Measurements from ENCODE around the gene PSMD11. TPM values are rescaled to one million over a fixed set of nuclear protein-coding genes. Genes with fewer than 3 reads are reported as not detected.

Gene PSMD11
- total RNA-seq, 2 experiments from 2014 or later, result 161 to 162 TPM

DNA sequence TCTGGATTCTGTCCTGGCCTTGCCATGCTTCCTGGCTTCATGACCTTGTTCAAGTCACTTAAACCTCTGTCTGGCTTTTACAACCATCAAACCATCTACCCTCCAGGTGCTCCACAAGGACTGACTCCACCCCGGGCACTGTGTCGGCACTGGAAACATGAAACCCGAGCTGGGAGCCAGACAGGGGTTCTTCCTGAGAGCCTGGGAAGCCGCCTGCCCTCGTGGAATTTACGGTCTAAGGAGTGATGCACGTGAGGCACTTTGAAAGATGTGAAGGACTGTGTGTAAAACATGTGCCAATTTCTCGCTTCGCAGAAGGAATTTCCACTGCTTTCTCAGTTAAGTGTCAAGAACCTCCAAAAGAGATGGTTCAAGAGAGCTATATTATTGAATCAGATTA is 54.1 kb downstream of the PSMD11 start:
- H3K36me3 Mint-ChIP-seq, result no peaks in the 10 kb centered on the region
- CTCF ChIA-PET, result interaction anchor here (2.7 kb wide), 1 partner anchor 36 kb away, joined by 10 read pairs; no protein-coding TSS in a partner anchor

DNA sequence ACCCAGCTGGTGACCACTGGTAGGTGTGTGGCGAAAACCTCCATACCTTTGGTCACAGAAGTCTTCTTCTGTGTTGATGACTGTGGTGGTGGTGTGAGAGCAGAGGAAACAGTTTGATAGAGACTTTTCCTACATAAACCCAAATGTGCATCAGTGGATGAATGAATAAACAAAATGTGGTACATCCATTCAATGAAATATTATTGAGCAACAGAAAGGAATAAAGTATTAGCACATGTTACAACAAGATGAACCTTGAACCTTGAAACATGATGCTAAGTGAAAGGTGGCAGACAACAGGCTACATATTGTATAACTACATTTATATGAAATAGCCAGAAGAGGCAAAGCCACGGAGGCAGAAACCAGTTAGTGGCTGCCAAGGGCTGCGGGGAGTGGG is 57.7 kb downstream of the PSMD11 start:
- no peak for DNase-seq
- Mint-ChIP-seq H3K36me3 (no peaks in the 10 kb centered on the region), H3K9me3 (no peaks in the 10 kb centered on the region), H3K27ac (peak overlapping the region; percentile 83), H3K4me3 (no peak overlapping the region), H3K27me3 (no peaks in the 10 kb centered on the region), H3K4me1 (ENCODE audit: low read depth) (peaks cover 57% of the 10 kb centered on the region)
- POLR2A ChIA-PET, result no interaction called here
- intact Hi-C loops (cut with micrococcal nuclease), result loop anchor here (2.0 kb wide), 1 partner anchor 15 kb away; the partner anchor contains the start of gene CDK5R1
- CTCF ChIA-PET, result no interaction called here

More for the DNA sequence above, 54.1 kb downstream of the PSMD11 start:
- Mint-ChIP-seq H3K27ac (no peak overlapping the region), H3K9me3 (no peaks in the 10 kb centered on the region), H3K4me3 (no peak overlapping the region), H3K27me3 (no peaks in the 10 kb centered on the region), H3K4me1 (ENCODE audit: low read depth) (peaks cover 35% of the 10 kb centered on the region)
- POLR2A ChIA-PET, result interaction anchor here (0.6 kb wide), 1 partner anchor 17 kb away, joined by 3 read pairs; no protein-coding TSS in a partner anchor
- intact Hi-C loops (cut with micrococcal nuclease), result no loop called here
- DNase-seq, result no peak

DNA sequence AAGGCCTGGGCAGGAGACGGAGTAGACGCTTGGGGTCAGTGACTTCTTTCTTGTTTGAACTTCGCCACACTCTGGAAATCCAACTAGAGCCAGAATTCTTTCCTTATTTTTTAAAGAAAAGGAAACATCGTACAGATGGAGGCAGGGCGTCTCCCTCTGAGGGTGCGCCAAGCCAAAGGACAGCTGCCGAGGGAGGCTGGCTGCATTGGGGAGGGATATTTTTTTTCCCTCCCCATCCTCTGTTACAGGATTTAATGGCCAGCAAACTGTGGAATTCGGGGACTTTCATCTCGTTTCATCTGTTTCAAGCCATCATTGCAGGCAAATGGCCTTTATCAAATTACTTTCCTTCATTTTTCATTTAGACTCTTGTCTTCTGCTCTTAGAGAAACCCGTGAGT is 58.4 kb downstream of the PSMD11 start:
- ChIA-PET POLR2A (interaction anchor here (1.4 to 2.0 kb wide), 2 partner anchors 15 to 21 kb away, joined by 3 to 10 read pairs; no protein-coding TSS in a partner anchor), CTCF (no interaction called here)
- intact Hi-C loops (cut with micrococcal nuclease), result loop anchor here (1.0 to 2.0 kb wide), 4 partner anchors 11 to 21 kb away; partner anchors contain the start of gene CDK5R1
- no peaks in the 10 kb centered on the region for H3K36me3 Mint-ChIP-seq
- peak overlapping the region; percentile 95 for H3K27ac Mint-ChIP-seq
- no peak overlapping the region for H3K4me3 Mint-ChIP-seq
- H3K27me3 Mint-ChIP-seq, result no peaks in the 10 kb centered on the region
- no peak for DNase-seq
- no peaks in the 10 kb centered on the region for H3K9me3 Mint-ChIP-seq
- H3K4me1 Mint-ChIP-seq (ENCODE audit: low read depth), result peaks cover 63% of the 10 kb centered on the region

DNA sequence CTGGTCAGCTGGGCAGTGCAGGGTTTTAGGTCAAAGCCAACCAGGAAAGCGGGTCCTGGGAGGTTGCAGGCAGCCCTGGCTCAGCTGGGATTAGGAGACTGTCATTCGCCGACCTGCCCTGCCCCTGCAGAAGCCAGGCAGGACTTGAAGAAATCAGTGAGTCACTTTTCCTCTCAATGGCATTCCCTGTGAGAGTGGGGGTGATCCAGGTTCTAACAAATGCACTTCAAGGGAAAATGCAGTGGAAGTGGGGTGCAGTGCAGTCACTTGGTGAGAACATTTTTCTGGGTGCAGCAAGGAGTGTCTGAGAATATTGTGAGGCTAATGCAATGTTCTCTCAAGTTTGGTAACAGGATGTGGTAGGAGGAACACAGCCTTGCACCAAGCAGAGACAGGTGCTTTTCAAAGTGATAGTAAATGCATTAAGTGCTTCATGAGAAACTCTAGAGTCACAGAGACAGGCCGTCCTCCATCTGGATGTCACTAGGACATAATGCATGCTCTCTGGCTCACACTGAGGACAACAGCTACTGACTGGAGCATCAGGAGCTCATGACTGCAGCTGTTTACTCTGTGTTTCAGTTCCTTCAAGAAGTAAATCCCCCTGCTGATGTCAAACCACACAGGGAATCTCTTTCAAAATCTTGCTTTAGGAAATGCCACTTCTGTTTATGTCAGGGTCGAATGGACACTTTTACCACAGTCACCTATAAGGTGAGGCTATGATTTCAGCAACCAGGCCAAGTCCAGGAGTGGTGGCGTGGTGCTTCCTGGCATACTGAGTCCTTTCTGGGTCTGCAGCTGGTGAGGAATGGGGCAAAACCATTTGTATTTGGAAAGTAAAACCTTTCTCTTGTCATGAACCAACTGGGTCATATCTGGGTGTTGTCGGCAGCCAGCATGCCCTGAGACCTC is 59.2 kb downstream of the PSMD11 start:
- peak; percentile 67 for DNase-seq
- POLR2A ChIA-PET, result interaction anchor here (0.6 to 2.0 kb wide), 6 partner anchors 15 to 588 kb away, joined by 3 to 10 read pairs (median 4); no protein-coding TSS in a partner anchor
- H3K9me3 Mint-ChIP-seq, result no peaks in the 10 kb centered on the region
- no peaks in the 10 kb centered on the region for H3K27me3 Mint-ChIP-seq
- H3K27ac Mint-ChIP-seq, result peak overlapping the region; percentile 95
- peak overlapping the region; percentile 52 for H3K4me3 Mint-ChIP-seq
- H3K36me3 Mint-ChIP-seq, result no peaks in the 10 kb centered on the region
- H3K4me1 Mint-ChIP-seq (ENCODE audit: low read depth), result peaks cover 66% of the 10 kb centered on the region
- intact Hi-C loops (cut with micrococcal nuclease), result loop anchor here (1.0 to 2.0 kb wide), 4 partner anchors 12 to 20 kb away; partner anchors contain the start of gene CDK5R1
- CTCF ChIA-PET, result interaction anchor here (0.7 to 1.5 kb wide), 7 partner anchors 13 to 156 kb away, joined by 3 to 9 read pairs (median 4); partner anchors contain the start of genes CDK5R1 and PSMD11

DNA sequence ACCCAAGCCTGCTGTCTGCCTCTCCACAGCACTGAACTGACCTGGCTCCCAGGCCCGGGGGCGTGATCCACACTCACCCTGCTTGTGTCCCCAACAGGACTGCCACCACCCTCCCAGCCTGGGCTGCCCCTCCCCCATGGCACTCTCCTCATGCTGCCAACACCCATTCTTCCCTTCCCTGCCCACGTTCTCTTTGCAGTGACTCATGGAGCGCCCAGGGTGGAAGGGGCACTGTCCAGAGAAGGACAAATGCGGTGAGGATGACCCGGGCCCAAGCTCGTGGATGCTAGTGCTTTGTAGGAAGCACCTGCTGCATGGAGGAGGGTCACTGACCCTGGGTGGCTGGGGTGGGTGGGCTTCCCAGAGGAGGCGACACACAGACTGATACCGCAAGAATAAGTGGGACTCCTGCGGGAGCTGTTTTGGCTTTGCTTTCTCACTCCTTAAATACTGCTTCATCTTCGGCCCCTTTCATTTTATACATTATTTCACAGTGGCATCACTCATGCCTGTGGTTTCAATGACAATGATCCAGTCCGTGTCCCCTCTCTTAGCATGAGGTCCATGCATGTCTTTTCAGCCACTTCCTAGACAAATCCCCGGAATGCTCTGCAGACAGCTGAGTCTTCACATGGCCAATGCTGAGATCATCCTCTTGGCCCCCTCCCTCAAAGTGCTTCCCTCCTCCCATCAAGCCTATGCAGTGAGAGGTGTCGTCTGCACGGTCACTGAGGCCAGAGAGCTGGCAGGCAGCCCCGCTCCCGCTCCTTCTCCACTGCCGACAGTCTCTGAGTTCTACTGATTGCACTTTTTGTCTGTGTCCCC is 60.1 kb downstream of the PSMD11 start:
- Mint-ChIP-seq H3K4me3 (peak overlapping the region; percentile 52), H3K4me1 (ENCODE audit: low read depth) (peaks cover 74% of the 10 kb centered on the region)

DNA sequence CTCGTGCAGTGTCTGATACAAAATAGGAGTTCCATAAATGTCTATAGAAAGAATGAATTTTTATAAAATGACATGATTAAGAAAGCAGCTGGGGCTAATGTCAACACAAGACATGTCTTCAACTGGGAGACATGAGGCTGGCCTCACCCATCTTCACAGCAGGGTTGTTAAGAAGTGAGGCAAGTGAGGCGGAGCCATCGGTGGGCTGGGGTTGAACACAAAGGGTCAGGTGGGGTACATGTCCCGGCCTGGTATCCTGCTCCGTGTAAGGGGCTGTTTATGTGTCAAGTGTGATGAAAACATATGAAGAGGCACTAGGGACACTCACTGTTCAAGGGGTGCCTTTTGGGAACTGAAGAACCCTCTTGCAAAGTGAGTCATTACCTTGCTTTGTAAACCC is 64.6 kb downstream of the PSMD11 start:
- Mint-ChIP-seq H3K9me3 (no peaks in the 10 kb centered on the region), H3K27me3 (no peaks in the 10 kb centered on the region), H3K36me3 (no peaks in the 10 kb centered on the region), H3K4me1 (ENCODE audit: low read depth) (peaks cover 48% of the 10 kb centered on the region), H3K27ac (no peak overlapping the region), H3K4me3 (no peak overlapping the region)
- ChIA-PET CTCF (interaction anchor here (1.2 kb wide), 1 partner anchor 46 kb away, joined by 4 read pairs; no protein-coding TSS in a partner anchor), POLR2A (no interaction called here)
- DNase-seq, result no peak
- intact Hi-C loops (cut with micrococcal nuclease), result no loop called here

More for the DNA sequence above, 60.1 kb downstream of the PSMD11 start:
- DNase-seq, result peak; percentile 55
- Mint-ChIP-seq H3K27ac (peak overlapping the region; percentile 95), H3K36me3 (no peaks in the 10 kb centered on the region), H3K27me3 (no peaks in the 10 kb centered on the region), H3K9me3 (no peaks in the 10 kb centered on the region)
- POLR2A ChIA-PET, result interaction anchor here (0.6 to 2.0 kb wide), 5 partner anchors 15 to 44 kb away, joined by 3 to 10 read pairs (median 3); no protein-coding TSS in a partner anchor
- CTCF ChIA-PET, result interaction anchor here (0.8 to 1.5 kb wide), 5 partner anchors 17 to 155 kb away, joined by 3 to 9 read pairs (median 4); partner anchors contain the start of genes CDK5R1 and PSMD11
- intact Hi-C loops (cut with micrococcal nuclease), result no loop called here

DNA sequence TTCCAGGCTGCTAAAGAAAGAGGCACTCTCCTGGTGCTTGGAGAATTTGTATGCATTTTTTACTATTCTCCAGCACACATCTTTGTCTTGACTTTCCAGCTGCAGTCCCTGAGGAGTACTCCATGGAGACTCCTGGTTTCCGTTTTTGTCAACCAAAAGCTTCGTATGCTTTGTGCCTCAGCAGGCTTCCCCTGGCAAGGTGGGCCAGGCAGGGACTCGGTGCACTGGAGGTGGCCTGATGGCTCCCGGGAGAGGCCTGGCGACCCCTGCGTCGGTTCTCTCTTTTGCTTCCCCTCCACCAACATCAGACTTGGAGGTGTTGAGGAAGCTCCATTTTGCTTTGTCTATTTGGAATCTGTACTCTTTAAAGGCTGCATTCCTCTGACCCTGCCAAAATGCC is 66.2 kb downstream of the PSMD11 start:
- ChIA-PET CTCF (no interaction called here), POLR2A (no interaction called here)
- intact Hi-C loops (cut with micrococcal nuclease), result no loop called here
- no peaks in the 10 kb centered on the region for H3K36me3 Mint-ChIP-seq
- no peaks in the 10 kb centered on the region for H3K27me3 Mint-ChIP-seq
- H3K4me3 Mint-ChIP-seq, result no peak overlapping the region
- no peaks in the 10 kb centered on the region for H3K9me3 Mint-ChIP-seq
- H3K4me1 Mint-ChIP-seq (ENCODE audit: low read depth), result peaks cover 36% of the 10 kb centered on the region
- DNase-seq, result no peak
- no peak overlapping the region for H3K27ac Mint-ChIP-seq

- no peak for DNase-seq
- H3K36me3 Mint-ChIP-seq, result no peaks in the 10 kb centered on the region
- intact Hi-C loops (cut with micrococcal nuclease), result no loop called here
- no peak overlapping the region for H3K27ac Mint-ChIP-seq
- H3K4me3 Mint-ChIP-seq, result no peak overlapping the region
- peaks cover 39% of the 10 kb centered on the region for H3K4me1 Mint-ChIP-seq (ENCODE audit: low read depth)
- no peaks in the 10 kb centered on the region for H3K27me3 Mint-ChIP-seq
- ChIA-PET CTCF (interaction anchor here (1.2 kb wide), 1 partner anchor 50 kb away, joined by 4 read pairs; no protein-coding TSS in a partner anchor), POLR2A (no interaction called here)
- H3K9me3 Mint-ChIP-seq, result no peaks in the 10 kb centered on the region
Observed at GRCh38 chr17:32512328-32512727, 68.0 kb downstream of the PSMD11 start.

GRCh38 chr17:32513579-32513978 is 69.3 kb downstream of the PSMD11 start:
- Mint-ChIP-seq H3K27me3 (no peaks in the 10 kb centered on the region), H3K9me3 (no peaks in the 10 kb centered on the region), H3K27ac (no peak overlapping the region), H3K36me3 (no peaks in the 10 kb centered on the region), H3K4me3 (no peak overlapping the region), H3K4me1 (ENCODE audit: low read depth) (peaks cover 42% of the 10 kb centered on the region)
- intact Hi-C loops (cut with micrococcal nuclease), result no loop called here
- ChIA-PET CTCF (interaction anchor here (1.0 kb wide), 1 partner anchor 69 kb away, joined by 3 read pairs; the partner anchor contains the start of gene PSMD11), POLR2A (no interaction called here)
- DNase-seq, result no peak

DNA sequence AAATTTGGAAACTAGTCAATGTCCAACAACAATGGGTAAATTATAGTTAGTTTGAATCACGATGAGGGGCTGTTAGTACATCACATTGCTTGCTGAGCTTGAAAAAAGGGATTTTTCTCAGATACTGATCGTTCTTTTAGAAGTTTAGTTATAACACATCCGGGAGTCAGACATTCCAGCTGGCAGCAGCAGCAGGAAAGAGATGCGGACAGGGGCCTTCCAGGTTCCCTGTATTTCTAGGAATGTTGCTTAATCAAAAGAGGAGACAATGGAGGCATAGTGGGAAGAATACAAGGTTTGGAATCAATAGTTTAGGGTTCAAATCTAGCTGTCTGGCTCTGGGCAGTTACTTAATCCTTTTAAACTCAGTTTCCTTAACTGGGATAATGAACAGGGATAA is 70.3 kb downstream of the PSMD11 start:
- peaks cover 40% of the 10 kb centered on the region for H3K4me1 Mint-ChIP-seq (ENCODE audit: low read depth)
- H3K27ac Mint-ChIP-seq, result no peak overlapping the region
- no peaks in the 10 kb centered on the region for H3K9me3 Mint-ChIP-seq
- H3K36me3 Mint-ChIP-seq, result no peaks in the 10 kb centered on the region
- H3K27me3 Mint-ChIP-seq, result no peaks in the 10 kb centered on the region
- ChIA-PET POLR2A (no interaction called here), CTCF (no interaction called here)
- no peak for DNase-seq
- intact Hi-C loops (cut with micrococcal nuclease), result no loop called here
- no peak overlapping the region for H3K4me3 Mint-ChIP-seq

GRCh38 chr17:32515677-32516383 is 71.5 kb downstream of the PSMD11 start:
- Mint-ChIP-seq H3K4me3 (no peak overlapping the region), H3K4me1 (ENCODE audit: low read depth) (peaks cover 52% of the 10 kb centered on the region), H3K27me3 (no peaks in the 10 kb centered on the region), H3K36me3 (no peaks in the 10 kb centered on the region), H3K27ac (peak overlapping the region; percentile 28), H3K9me3 (no peaks in the 10 kb centered on the region)
- POLR2A ChIA-PET, result interaction anchor here (2.6 kb wide), 1 partner anchor 29 kb away, joined by 11 read pairs; the partner anchor contains the start of gene CDK5R1
- no peak for DNase-seq
- intact Hi-C loops (cut with micrococcal nuclease), result no loop called here
- CTCF ChIA-PET, result no interaction called here

Data from activated CD4-positive, alpha-beta memory T cell treated with anti-CD3 and anti-CD28 coated beads for 36 hours (primary cell).